GM23338 (cell line): ENCODE results near the gene AGPS.

ENCODE experiments used
- CREB1 ChIP-seq: fragments of 250-450 bp; sonication (Bioruptor Pico); IDR thresholded peaks from 2 replicates; pipeline ENCODE4 v1.5.0; 2020; ENCODE audit warnings: low read depth, mild to moderate bottlenecking, moderate library complexity
- EZH2 ChIP-seq: fragments of 200-600 bp; sonication (generic); IDR thresholded peaks from one replicate; pipeline ENCODE4 v1.8.0; 2017; ENCODE audit warnings: antibody characterized with exemption, mild to moderate bottlenecking, low read depth; ENCODE audit not compliant: unreplicated experiment
- EZH2phosphoT487 ChIP-seq: fragments of 200-600 bp; sonication (generic); IDR thresholded peaks from one replicate; pipeline ENCODE4 v1.8.1; 2018; ENCODE audit warnings: antibody characterized with exemption; ENCODE audit not compliant: unreplicated experiment
- JUNB ChIP-seq: IDR thresholded peaks from one replicate; pipeline ENCODE4 v1.6.1; 2016; ENCODE audit warnings: antibody characterized with exemption; ENCODE audit not compliant: unreplicated experiment
- NANOG ChIP-seq: IDR thresholded peaks from 2 replicates; pipeline ENCODE4 v1.6.1; 2016; ENCODE audit warnings: antibody characterized with exemption, borderline replicate concordance
- POLR2AphosphoS5 ChIP-seq: IDR thresholded peaks from 2 replicates; pipeline ENCODE4 v1.6.1; 2016; ENCODE audit warnings: antibody characterized with exemption, low read depth
- ZNF114 ChIP-seq: fragments of 250-450 bp; sonication (Bioruptor Pico); IDR thresholded peaks from 2 replicates; pipeline ENCODE4 v1.5.0; 2020; ENCODE audit warnings: mild to moderate bottlenecking, moderate library complexity
- TF ChIP-seq, protein P1 (sequence below), 2 experiments: fragments of 200-600 bp in 1 of 2; sonication (generic) in 1 of 2; conservative IDR thresholded peaks; 2 replicates each; pipeline versions ENCODE4 v1.5.1 to v1.6.1; 2016 to 2017; ENCODE audit warnings: antibody characterized with exemption in 2 of 2, low read depth in 2 of 2, mild to moderate bottlenecking in 2 of 2, moderate library complexity in 1 of 2
- TF ChIP-seq, protein P2 (sequence below): IDR thresholded peaks from one replicate; pipeline ENCODE4 v1.6.1; 2018; ENCODE audit warnings: antibody characterized with exemption; ENCODE audit not compliant: unreplicated experiment

DNA sequence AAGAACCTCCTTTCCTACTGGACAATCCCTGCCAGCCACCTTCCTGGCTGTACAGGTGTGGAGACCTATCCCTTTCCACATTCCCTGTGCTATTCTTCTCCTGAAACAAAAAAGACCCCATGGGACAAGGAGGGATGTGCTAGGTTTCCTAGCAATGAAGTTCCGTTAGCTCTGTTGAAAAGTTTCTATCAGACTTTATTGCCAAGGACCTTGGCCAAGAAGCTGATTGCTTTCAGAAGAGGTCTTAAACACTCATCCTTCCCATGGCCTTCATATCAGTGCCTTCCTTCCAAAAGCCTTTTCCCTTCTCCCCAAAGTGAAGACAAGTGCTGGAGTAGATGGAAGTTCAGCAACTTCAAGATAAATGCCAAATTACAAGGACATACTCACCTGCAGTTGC, 194.8 kb downstream of the AGPS start:
- TF ChIP-seq EZH2 (no peak), JUNB (no peak), ZNF114 (no peak), POLR2AphosphoS5 (no peak), CREB1 (no peak), EZH2phosphoT487 (no peak), NANOG (no peak)
- TF ChIP-seq, protein P1, sequence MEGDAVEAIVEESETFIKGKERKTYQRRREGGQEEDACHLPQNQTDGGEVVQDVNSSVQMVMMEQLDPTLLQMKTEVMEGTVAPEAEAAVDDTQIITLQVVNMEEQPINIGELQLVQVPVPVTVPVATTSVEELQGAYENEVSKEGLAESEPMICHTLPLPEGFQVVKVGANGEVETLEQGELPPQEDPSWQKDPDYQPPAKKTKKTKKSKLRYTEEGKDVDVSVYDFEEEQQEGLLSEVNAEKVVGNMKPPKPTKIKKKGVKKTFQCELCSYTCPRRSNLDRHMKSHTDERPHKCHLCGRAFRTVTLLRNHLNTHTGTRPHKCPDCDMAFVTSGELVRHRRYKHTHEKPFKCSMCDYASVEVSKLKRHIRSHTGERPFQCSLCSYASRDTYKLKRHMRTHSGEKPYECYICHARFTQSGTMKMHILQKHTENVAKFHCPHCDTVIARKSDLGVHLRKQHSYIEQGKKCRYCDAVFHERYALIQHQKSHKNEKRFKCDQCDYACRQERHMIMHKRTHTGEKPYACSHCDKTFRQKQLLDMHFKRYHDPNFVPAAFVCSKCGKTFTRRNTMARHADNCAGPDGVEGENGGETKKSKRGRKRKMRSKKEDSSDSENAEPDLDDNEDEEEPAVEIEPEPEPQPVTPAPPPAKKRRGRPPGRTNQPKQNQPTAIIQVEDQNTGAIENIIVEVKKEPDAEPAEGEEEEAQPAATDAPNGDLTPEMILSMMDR (conservative IDR thresholded peaks at IDR 0.05; ENCODE audit: low read depth in 2 of 2): no peak
- TF ChIP-seq, protein P2, sequence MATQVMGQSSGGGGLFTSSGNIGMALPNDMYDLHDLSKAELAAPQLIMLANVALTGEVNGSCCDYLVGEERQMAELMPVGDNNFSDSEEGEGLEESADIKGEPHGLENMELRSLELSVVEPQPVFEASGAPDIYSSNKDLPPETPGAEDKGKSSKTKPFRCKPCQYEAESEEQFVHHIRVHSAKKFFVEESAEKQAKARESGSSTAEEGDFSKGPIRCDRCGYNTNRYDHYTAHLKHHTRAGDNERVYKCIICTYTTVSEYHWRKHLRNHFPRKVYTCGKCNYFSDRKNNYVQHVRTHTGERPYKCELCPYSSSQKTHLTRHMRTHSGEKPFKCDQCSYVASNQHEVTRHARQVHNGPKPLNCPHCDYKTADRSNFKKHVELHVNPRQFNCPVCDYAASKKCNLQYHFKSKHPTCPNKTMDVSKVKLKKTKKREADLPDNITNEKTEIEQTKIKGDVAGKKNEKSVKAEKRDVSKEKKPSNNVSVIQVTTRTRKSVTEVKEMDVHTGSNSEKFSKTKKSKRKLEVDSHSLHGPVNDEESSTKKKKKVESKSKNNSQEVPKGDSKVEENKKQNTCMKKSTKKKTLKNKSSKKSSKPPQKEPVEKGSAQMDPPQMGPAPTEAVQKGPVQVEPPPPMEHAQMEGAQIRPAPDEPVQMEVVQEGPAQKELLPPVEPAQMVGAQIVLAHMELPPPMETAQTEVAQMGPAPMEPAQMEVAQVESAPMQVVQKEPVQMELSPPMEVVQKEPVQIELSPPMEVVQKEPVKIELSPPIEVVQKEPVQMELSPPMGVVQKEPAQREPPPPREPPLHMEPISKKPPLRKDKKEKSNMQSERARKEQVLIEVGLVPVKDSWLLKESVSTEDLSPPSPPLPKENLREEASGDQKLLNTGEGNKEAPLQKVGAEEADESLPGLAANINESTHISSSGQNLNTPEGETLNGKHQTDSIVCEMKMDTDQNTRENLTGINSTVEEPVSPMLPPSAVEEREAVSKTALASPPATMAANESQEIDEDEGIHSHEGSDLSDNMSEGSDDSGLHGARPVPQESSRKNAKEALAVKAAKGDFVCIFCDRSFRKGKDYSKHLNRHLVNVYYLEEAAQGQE: no peak
